Activated T-helper 9 cell treated with anti-CD3 and anti-CD28 coated beads, Interleukin-2, amount 50 U/mL, for 16 hours (primary cell): ENCODE results near the gene TTC27.
"Not testable (repeated sequence)": the region's sequence is repeated elsewhere in the genome, so short reads cannot be mapped to it uniquely, and the experiment has no call there.

ENCODE experiments used
- DNase-seq: peaks from one replicate; pipeline ENCODE4 v3.0.0-alpha.2; 2020; ENCODE audit warnings: low read depth

Gene TTC27

GRCh38 chr2:32719933-32720716, 92.3 kb downstream of the TTC27 start:
- DNase-seq, result no peak

GRCh38 chr2:32720771-32721170, 92.9 kb downstream of the TTC27 start:
- no peak for DNase-seq

GRCh38 chr2:32721376-32721775, 93.5 kb downstream of the TTC27 start:
- no peak for DNase-seq

GRCh38 chr2:32723467-32724079, 95.7 kb downstream of the TTC27 start:
- DNase-seq, result no peak

- not testable (repeated sequence) for DNase-seq
These were observed 98.8 kb downstream of the TTC27 start for GRCh38 chr2:32726678-32727077.

- DNase-seq, result no peak
These were observed 99.3 kb downstream of the TTC27 start for GRCh38 chr2:32727157-32727556.

GRCh38 chr2:32730958-32731357, 103.1 kb downstream of the TTC27 start:
- not testable (repeated sequence) for DNase-seq

- no peak for DNase-seq
These were observed 104.3 kb downstream of the TTC27 start for GRCh38 chr2:32732120-32732519.

- no peak for DNase-seq
These were observed 105.1 kb downstream of the TTC27 start for GRCh38 chr2:32732912-32733472.

GRCh38 chr2:32735348-32735747, 107.5 kb downstream of the TTC27 start:
- DNase-seq, result no peak

GRCh38 chr2:32738939-32739338, 111.1 kb downstream of the TTC27 start:
- no peak for DNase-seq

GRCh38 chr2:32739664-32740063, 111.8 kb downstream of the TTC27 start:
- DNase-seq, result no peak

- DNase-seq, result no peak
These were observed 113.7 kb downstream of the TTC27 start for GRCh38 chr2:32741575-32741974.

GRCh38 chr2:32742376-32742775, 114.5 kb downstream of the TTC27 start:
- no peak for DNase-seq

- DNase-seq, result no peak
These were observed 115.8 kb downstream of the TTC27 start for GRCh38 chr2:32743480-32744236.

- no peak for DNase-seq
These were observed 117.3 kb downstream of the TTC27 start for GRCh38 chr2:32745191-32745590.

- DNase-seq, result no peak
These were observed 117.8 kb downstream of the TTC27 start for GRCh38 chr2:32745675-32746074.

- DNase-seq, result no peak
These were observed 118.8 kb downstream of the TTC27 start for GRCh38 chr2:32746669-32747068.

- DNase-seq, result no peak
These were observed 120.3 kb downstream of the TTC27 start for GRCh38 chr2:32748158-32748557.

- no peak for DNase-seq
These were observed 123.0 kb downstream of the TTC27 start for GRCh38 chr2:32750880-32751279.

- no peak for DNase-seq
These were observed 124.4 kb downstream of the TTC27 start for GRCh38 chr2:32752205-32752604.

- no peak for DNase-seq
These were observed 125.1 kb downstream of the TTC27 start for GRCh38 chr2:32752952-32753351.

- not testable (repeated sequence) for DNase-seq
These were observed 126.8 kb downstream of the TTC27 start for GRCh38 chr2:32754676-32755075.
